Endothelial cell (in vitro differentiated cells): ENCODE results near the gene GCNT3. TPM values are rescaled to one million over a fixed set of nuclear protein-coding genes. Genes with fewer than 3 reads are reported as not detected.
"Not testable (repeated sequence)": the region's sequence is repeated elsewhere in the genome, so short reads cannot be mapped to it uniquely, and the experiment has no call there.

Experiments
- DNase-seq: peaks from one replicate; pipeline ENCODE4 v3.0.0; 2021; ENCODE audit warnings: low spot score
- H3K27ac Mint-ChIP-seq: one replicate; pipeline ENCODE4 v1.8.0; 2021; ENCODE audit warnings: mixed read lengths, inconsistent platforms; ENCODE audit not compliant: unreplicated experiment
- H3K27me3 Mint-ChIP-seq: one replicate; pipeline ENCODE4 v1.8.0; 2021; ENCODE audit warnings: mild to moderate bottlenecking, moderate library complexity, mixed read lengths, inconsistent platforms; ENCODE audit not compliant: unreplicated experiment
- H3K36me3 Mint-ChIP-seq: one replicate; pipeline ENCODE4 v1.8.0; 2021; ENCODE audit warnings: mild to moderate bottlenecking, low read depth, mixed read lengths, inconsistent platforms; ENCODE audit not compliant: unreplicated experiment
- H3K4me1 Mint-ChIP-seq: one replicate; pipeline ENCODE4 v1.8.0; 2021; ENCODE audit warnings: mild to moderate bottlenecking, mixed read lengths, inconsistent platforms; ENCODE audit not compliant: unreplicated experiment
- H3K4me3 Mint-ChIP-seq: one replicate; pipeline ENCODE4 v1.8.0; 2021; ENCODE audit warnings: mild to moderate bottlenecking, mixed read lengths, inconsistent platforms; ENCODE audit not compliant: unreplicated experiment
- H3K9me3 Mint-ChIP-seq: one replicate; pipeline ENCODE4 v1.8.0; 2021; ENCODE audit warnings: mixed read lengths, inconsistent platforms; ENCODE audit not compliant: unreplicated experiment
- total RNA-seq: library from RNA; stranded (reverse); fragmentation: NEBNext Ultra II Directional; extraction: Animal tissue kit (Norgen Biotek cat#: 25700); gene quantifications from one replicate; pipeline ENCODE4 v1.2.1, GENCODE V29; 2021; ENCODE audit not compliant: unreplicated experiment
- TF ChIP-seq, protein P1 (sequence below): fragments of 200-600 bp; sonication (generic); IDR thresholded peaks from one replicate; pipeline ENCODE4 v1.5.0; 2021; ENCODE audit warnings: antibody characterized with exemption; ENCODE audit not compliant: unreplicated experiment

Gene GCNT3
- total RNA-seq, 1 donor from 2014 or later = not detected

DNA sequence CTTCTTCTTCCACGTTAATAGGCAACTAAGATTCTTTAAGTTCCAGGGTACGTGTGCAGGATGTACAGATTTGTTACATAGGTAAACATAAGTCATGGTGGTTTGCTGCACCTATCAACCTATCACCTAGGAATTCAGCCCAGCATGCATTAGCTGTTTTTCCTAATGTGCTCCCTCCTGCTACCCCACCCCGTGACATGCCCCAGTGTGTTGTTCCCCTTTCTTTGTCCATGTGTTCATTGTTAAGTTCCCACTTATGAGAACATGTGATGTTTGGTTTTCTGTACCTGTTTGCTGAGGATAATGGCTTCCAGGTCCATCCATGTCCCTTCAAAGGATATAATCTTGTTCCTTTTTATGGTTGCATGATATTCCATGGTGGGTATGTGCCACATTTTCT is 24.6 kb downstream of the GCNT3 start:
- DNase-seq = no peak
- H3K27ac Mint-ChIP-seq = no peak overlapping the region
- H3K4me3 Mint-ChIP-seq = no peak overlapping the region
- H3K36me3 Mint-ChIP-seq = peaks cover 6% of the 10 kb centered on the region
- no peaks in the 10 kb centered on the region for H3K9me3 Mint-ChIP-seq
- TF ChIP-seq, protein P1, sequence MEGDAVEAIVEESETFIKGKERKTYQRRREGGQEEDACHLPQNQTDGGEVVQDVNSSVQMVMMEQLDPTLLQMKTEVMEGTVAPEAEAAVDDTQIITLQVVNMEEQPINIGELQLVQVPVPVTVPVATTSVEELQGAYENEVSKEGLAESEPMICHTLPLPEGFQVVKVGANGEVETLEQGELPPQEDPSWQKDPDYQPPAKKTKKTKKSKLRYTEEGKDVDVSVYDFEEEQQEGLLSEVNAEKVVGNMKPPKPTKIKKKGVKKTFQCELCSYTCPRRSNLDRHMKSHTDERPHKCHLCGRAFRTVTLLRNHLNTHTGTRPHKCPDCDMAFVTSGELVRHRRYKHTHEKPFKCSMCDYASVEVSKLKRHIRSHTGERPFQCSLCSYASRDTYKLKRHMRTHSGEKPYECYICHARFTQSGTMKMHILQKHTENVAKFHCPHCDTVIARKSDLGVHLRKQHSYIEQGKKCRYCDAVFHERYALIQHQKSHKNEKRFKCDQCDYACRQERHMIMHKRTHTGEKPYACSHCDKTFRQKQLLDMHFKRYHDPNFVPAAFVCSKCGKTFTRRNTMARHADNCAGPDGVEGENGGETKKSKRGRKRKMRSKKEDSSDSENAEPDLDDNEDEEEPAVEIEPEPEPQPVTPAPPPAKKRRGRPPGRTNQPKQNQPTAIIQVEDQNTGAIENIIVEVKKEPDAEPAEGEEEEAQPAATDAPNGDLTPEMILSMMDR = no peak
- H3K27me3 Mint-ChIP-seq = no peaks in the 10 kb centered on the region
- H3K4me1 Mint-ChIP-seq = no peaks in the 10 kb centered on the region

DNA sequence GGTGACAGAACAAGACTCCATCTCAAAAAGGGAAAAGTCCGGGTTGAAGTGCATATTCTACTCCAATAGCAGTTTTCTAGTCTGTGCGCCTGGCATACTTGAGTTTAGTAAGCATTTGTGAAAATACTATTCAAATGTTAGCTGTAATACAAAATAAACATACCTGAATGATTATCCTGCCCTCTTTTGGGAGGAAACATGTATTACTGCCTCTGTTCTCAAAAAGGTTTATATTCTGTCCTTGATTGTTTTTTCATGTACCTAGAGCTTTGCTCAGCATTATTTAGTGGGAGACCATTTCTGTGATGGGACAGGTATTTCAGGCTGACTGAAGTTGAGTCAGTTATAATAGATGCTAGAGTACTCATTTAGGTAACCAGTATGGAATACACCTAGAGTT is 25.9 kb downstream of the GCNT3 start:
- not testable (repeated sequence) for DNase-seq, H3K27ac Mint-ChIP-seq, H3K9me3 Mint-ChIP-seq, H3K36me3 Mint-ChIP-seq, H3K27me3 Mint-ChIP-seq, H3K4me1 Mint-ChIP-seq, H3K4me3 Mint-ChIP-seq

DNA sequence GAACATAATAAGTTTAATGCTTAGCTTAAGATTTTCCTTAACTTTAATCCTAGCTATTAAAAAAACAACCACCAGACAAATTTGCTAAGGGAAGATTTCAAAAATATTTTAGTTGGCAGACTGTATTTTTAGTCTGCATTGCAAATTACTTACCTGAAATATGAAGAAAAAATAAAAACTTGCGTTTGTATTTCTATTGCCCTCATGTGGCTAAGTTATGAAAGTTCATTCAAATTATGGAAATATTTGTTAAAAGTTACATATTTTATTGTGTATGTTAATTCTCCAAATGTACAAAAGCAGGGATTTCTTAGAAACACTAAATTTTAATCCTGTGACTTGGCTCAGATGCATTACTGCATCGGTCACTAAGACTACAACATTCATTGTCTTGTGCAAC is 30.8 kb downstream of the GCNT3 start:
- DNase-seq = no peak
- no peaks in the 10 kb centered on the region for H3K4me1 Mint-ChIP-seq
- no peak overlapping the region for H3K4me3 Mint-ChIP-seq
- H3K9me3 Mint-ChIP-seq = no peaks in the 10 kb centered on the region
- no peaks in the 10 kb centered on the region for H3K36me3 Mint-ChIP-seq
- TF ChIP-seq, protein P1 = peak; percentile 59
- no peaks in the 10 kb centered on the region for H3K27me3 Mint-ChIP-seq
- H3K27ac Mint-ChIP-seq = no peak overlapping the region

DNA sequence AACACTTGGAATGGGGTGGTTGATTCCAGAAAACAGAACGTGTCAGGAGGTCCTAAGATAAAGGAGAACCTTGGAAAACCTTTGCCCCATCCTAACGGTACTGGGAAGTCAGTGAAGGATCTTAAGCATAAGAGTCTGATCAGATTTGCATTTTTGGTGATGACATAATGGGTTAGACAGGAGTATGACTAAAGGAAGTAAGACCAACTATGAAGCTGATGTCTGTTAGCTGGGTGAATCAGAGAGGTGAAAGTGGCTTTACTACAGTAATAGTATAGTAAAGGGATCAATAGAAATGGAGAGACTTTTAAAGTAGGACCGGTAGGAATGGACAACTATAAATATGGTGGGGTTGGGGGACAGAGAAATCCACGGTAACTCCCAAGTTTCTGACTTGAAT is 33.2 kb downstream of the GCNT3 start:
- no peak for DNase-seq
- Mint-ChIP-seq H3K27me3 (no peaks in the 10 kb centered on the region), H3K9me3 (no peaks in the 10 kb centered on the region), H3K36me3 (no peaks in the 10 kb centered on the region), H3K4me1 (no peaks in the 10 kb centered on the region), H3K4me3 (no peak overlapping the region), H3K27ac (no peak overlapping the region)
- TF ChIP-seq, protein P1 = no peak

DNA sequence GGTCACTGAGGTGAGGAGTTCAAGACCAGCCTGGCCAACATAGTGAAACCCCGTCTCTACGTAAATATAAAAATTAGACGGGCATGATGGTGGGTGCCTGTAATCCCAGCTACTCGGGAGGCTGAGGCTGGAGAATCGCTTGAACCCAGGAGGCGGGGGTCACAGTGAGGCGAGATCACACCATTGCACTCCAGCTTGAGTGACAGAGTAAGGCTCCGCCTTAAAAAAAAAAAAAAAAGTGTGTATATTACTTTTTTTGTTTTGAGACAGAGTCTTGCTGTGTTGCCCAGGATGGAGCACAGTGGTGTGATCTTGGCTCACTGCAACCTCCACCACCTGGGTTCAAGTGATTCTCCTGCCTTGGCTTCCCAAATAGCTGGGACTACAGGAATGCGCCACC is 34.2 kb downstream of the GCNT3 start:
- H3K4me3 Mint-ChIP-seq, H3K36me3 Mint-ChIP-seq, DNase-seq: not testable (repeated sequence)

DNA sequence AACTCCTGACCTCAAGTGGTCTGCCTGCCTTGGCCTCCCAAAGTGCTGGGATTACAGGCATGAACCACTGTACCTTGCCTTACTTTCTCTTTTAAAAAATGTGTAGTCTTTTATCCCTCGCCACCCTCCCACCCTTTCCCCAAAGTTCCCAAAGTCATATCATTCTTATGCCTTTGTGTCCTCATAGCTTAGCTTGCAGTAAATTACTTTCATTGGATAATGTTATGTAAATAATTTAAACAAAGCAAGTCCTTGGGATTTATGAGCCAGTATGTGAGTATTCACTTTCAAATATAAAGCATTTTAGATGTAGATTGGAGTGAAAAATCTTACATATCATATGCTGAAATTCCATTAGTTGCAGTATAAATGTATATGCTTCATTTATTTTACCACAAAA is 34.7 kb downstream of the GCNT3 start:
- H3K36me3 Mint-ChIP-seq = peaks cover 6% of the 10 kb centered on the region
- TF ChIP-seq, protein P1 = no peak
- DNase-seq = no peak
- H3K4me3 Mint-ChIP-seq = no peak overlapping the region
- H3K4me1 Mint-ChIP-seq = no peaks in the 10 kb centered on the region
- H3K9me3 Mint-ChIP-seq = no peaks in the 10 kb centered on the region
- H3K27ac Mint-ChIP-seq = no peak overlapping the region
- H3K27me3 Mint-ChIP-seq = no peaks in the 10 kb centered on the region

More for the DNA sequence above, 34.2 kb downstream of the GCNT3 start:
- H3K27ac Mint-ChIP-seq, H3K4me1 Mint-ChIP-seq, H3K9me3 Mint-ChIP-seq, H3K27me3 Mint-ChIP-seq: not testable (repeated sequence)
